ENCODE data around the gene ZNF649. TPM values are rescaled to one million over a fixed set of nuclear protein-coding genes. Genes with fewer than 3 reads are reported as not detected.
"Not testable (repeated sequence)": the region's sequence is repeated elsewhere in the genome, so short reads cannot be mapped to it uniquely, and the experiment has no call there.

The ZNF649 gene
- total RNA-seq, 2 experiments from 2014 or later = 8.6 to 10.7 TPM

DNA sequence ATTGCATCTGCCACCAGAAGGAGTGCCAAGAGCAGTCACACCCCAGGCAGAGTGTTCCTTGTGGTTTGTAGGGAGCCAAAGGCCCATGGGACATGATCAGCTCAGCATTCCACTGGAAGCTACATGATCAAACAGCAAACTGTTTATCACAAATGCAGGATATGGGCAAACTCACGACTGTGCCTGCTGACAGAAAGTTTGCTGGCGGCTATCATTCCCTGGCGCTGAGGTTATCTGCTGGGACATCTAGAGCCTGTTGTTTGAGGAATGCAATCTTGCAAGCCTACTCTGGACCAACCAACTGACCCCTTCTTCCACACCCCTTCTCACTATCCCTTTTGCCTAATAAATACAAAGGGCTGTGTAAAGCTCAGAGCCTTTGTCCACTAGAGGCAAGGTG, 14.8 kb upstream of the ZNF649 start:
- peaks cover 35% of the 10 kb centered on the region for H3K36me3 Mint-ChIP-seq (ENCODE audit: low read depth)
- no peak overlapping the region for H3K27ac Mint-ChIP-seq
- ChIA-PET POLR2A (no interaction called here), CTCF (no interaction called here)
- intact Hi-C loops (cut with micrococcal nuclease) = no loop called here
- peaks cover 82% of the 10 kb centered on the region for H3K9me3 Mint-ChIP-seq
- DNase-seq (no peak), ATAC-seq (no peak)
- H3K4me3 Mint-ChIP-seq = no peak overlapping the region
- no peaks in the 10 kb centered on the region for H3K4me1 Mint-ChIP-seq (ENCODE audit: low read depth)
- H3K27me3 Mint-ChIP-seq = no peaks in the 10 kb centered on the region
- no peak for TF ChIP-seq CTCF (IDR thresholded peaks at IDR 0.05)

- intact Hi-C loops (cut with micrococcal nuclease) = no loop called here
- no peaks in the 10 kb centered on the region for H3K4me1 Mint-ChIP-seq (ENCODE audit: low read depth)
- POLR2A ChIA-PET = interaction anchor here (0.7 kb wide), 1 partner anchor 30 kb away, joined by 5 read pairs; no protein-coding TSS in a partner anchor
- no peak for DNase-seq
- TF ChIP-seq CTCF (IDR thresholded peaks at IDR 0.05) = no peak
- no peak overlapping the region for H3K27ac Mint-ChIP-seq
- no peak overlapping the region for H3K4me3 Mint-ChIP-seq
- peaks cover 27% of the 10 kb centered on the region for H3K36me3 Mint-ChIP-seq (ENCODE audit: low read depth)
- ATAC-seq = no peak
- CTCF ChIA-PET = no interaction called here
- H3K27me3 Mint-ChIP-seq = no peaks in the 10 kb centered on the region
- peaks cover 69% of the 10 kb centered on the region for H3K9me3 Mint-ChIP-seq
Observed at GRCh38 chr19:51916167-51916566, 11.3 kb upstream of the ZNF649 start.

DNA sequence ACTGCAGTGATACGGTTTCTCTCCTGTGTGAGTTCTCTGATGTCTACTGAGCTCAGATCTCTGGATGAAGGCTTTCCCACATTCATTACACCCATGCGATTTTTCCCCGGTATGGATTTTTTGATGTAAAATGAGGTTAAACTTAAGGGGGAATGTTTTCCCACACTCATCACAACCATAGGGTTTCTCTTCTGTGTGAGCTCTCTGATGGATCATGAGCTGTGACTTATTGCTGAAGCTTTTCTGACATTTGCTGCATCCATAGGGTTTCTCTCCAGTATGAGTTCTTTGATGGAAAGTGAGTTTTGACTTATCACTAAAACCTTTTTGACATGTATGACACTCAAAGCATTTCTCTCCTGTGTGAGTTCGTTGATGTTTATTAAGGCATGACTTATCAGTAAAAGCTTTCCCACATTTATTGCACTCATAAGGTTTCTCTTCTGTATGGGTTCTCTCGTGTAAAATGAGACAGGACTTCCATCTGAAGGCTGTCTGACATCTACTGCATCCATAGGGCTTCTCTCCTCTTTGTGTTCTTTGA, 10.6 kb upstream of the ZNF649 start:
- peaks cover 25% of the 10 kb centered on the region for H3K36me3 Mint-ChIP-seq (ENCODE audit: low read depth)
- intact Hi-C loops (cut with micrococcal nuclease) = no loop called here
- POLR2A ChIA-PET = no interaction called here

GRCh38 chr19:51907981-51908380, 3.2 kb upstream of the ZNF649 start:
- H3K9me3 Mint-ChIP-seq = peaks cover 57% of the 10 kb centered on the region
- intact Hi-C loops (cut with micrococcal nuclease); H3K27ac Mint-ChIP-seq; POLR2A ChIA-PET; CTCF ChIA-PET; ATAC-seq; DNase-seq; H3K4me3 Mint-ChIP-seq: not testable (repeated sequence)
- peaks cover 24% of the 10 kb centered on the region for H3K27me3 Mint-ChIP-seq
- H3K4me1 Mint-ChIP-seq (ENCODE audit: low read depth) = peaks cover 12% of the 10 kb centered on the region
- H3K36me3 Mint-ChIP-seq (ENCODE audit: low read depth) = peaks cover 53% of the 10 kb centered on the region

More for the DNA sequence above, 10.6 kb upstream of the ZNF649 start:
- no peak for ATAC-seq
- Mint-ChIP-seq H3K9me3 (peaks cover 66% of the 10 kb centered on the region), H3K4me3 (no peak overlapping the region), H3K27me3 (no peaks in the 10 kb centered on the region), H3K4me1 (ENCODE audit: low read depth) (no peaks in the 10 kb centered on the region), H3K27ac (no peak overlapping the region)
- DNase-seq = no peak
- CTCF ChIA-PET = no interaction called here
- TF ChIP-seq CTCF (IDR thresholded peaks at IDR 0.05) = no peak

DNA sequence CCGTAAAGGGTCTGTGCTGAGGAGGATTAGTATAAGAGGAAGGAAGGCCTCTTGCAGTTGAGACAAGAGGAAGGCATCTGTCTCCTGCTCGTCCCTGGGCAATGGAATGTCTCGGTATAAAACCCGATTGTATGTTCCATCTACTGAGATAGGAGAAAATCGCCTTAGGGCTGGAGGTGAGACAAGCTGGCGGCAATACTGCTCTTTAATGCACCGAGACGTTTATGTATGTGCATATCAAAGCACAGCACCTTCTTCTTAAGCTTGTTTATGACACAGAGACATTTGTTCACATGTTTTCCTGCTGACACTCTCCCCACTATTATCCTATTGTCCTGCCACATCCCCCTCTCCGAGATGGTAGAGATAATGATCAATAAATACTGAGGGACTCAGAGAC, 1.3 kb upstream of the ZNF649 start:
- CTCF ChIA-PET; H3K4me3 Mint-ChIP-seq; intact Hi-C loops (cut with micrococcal nuclease); POLR2A ChIA-PET; DNase-seq; ATAC-seq; H3K27ac Mint-ChIP-seq: not testable (repeated sequence)
- peaks cover 24% of the 10 kb centered on the region for H3K27me3 Mint-ChIP-seq
- H3K9me3 Mint-ChIP-seq = peaks cover 59% of the 10 kb centered on the region
- peaks cover 18% of the 10 kb centered on the region for H3K4me1 Mint-ChIP-seq (ENCODE audit: low read depth)
- peaks cover 72% of the 10 kb centered on the region for H3K36me3 Mint-ChIP-seq (ENCODE audit: low read depth)

GRCh38 chr19:51905639-51906038, 822 bp upstream of the ZNF649 start:
- H3K27me3 Mint-ChIP-seq = peaks cover 24% of the 10 kb centered on the region
- peaks cover 62% of the 10 kb centered on the region for H3K9me3 Mint-ChIP-seq
- peaks cover 18% of the 10 kb centered on the region for H3K4me1 Mint-ChIP-seq (ENCODE audit: low read depth)
- ATAC-seq; CTCF ChIA-PET; H3K4me3 Mint-ChIP-seq; intact Hi-C loops (cut with micrococcal nuclease); DNase-seq; H3K27ac Mint-ChIP-seq; POLR2A ChIA-PET: not testable (repeated sequence)
- peaks cover 77% of the 10 kb centered on the region for H3K36me3 Mint-ChIP-seq (ENCODE audit: low read depth)
